Measurements from ENCODE around the gene TXNL4A. TPM values are rescaled to one million over a fixed set of nuclear protein-coding genes. Genes with fewer than 3 reads are reported as not detected.

Gene TXNL4A
- total and polyA plus RNA-seq, 12 donors, result 63.3 to 144 (median 91.6) TPM

DNA sequence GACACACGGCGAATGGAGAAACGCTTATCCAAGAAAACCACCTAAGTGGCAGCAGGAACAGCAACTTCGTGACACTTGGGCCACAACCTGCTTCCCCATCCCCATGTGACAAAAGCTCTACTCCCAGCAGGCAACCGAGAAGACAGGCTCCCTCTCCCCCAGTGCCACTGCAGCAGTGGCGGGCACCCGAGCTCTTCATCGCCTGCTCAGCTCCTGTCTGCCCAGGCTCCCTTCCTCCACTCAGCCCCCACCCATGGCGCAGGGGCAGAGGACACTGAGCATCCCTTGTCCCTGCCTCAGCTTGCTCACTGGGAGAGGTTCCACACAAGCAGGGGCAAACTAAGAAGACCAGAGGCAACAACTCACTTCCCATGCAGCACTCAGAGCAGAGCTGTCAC lies 59.8 kb downstream of the TXNL4A start:
- peaks cover 0 to 75% (median 16%) of the 10 kb centered on the region in 9 donors for H3K36me3 ChIP-seq
- H3K4me3 ChIP-seq, result no peak overlapping the region
- no peak overlapping the region for H3K27ac ChIP-seq
- no peaks in the 10 kb centered on the region for H3K27me3 ChIP-seq
- intact Hi-C loops (cut with DNase I), result no loop called here
- TF ChIP-seq, protein P1, sequence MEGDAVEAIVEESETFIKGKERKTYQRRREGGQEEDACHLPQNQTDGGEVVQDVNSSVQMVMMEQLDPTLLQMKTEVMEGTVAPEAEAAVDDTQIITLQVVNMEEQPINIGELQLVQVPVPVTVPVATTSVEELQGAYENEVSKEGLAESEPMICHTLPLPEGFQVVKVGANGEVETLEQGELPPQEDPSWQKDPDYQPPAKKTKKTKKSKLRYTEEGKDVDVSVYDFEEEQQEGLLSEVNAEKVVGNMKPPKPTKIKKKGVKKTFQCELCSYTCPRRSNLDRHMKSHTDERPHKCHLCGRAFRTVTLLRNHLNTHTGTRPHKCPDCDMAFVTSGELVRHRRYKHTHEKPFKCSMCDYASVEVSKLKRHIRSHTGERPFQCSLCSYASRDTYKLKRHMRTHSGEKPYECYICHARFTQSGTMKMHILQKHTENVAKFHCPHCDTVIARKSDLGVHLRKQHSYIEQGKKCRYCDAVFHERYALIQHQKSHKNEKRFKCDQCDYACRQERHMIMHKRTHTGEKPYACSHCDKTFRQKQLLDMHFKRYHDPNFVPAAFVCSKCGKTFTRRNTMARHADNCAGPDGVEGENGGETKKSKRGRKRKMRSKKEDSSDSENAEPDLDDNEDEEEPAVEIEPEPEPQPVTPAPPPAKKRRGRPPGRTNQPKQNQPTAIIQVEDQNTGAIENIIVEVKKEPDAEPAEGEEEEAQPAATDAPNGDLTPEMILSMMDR (IDR thresholded peaks at IDR 0.05), result no peak
- H3K4me1 ChIP-seq, result peaks cover 0 to 16% (median 12%) of the 10 kb centered on the region in 9 donors
- 97 to 98% methylated on average over 9 of the region's 9 CpGs for WGBS, 2 donors
- peaks cover 0 to 51% (median 43%) of the 10 kb centered on the region in 11 donors for H3K9me3 ChIP-seq
- DNase-seq (no peak), ATAC-seq (no peak)

DNA sequence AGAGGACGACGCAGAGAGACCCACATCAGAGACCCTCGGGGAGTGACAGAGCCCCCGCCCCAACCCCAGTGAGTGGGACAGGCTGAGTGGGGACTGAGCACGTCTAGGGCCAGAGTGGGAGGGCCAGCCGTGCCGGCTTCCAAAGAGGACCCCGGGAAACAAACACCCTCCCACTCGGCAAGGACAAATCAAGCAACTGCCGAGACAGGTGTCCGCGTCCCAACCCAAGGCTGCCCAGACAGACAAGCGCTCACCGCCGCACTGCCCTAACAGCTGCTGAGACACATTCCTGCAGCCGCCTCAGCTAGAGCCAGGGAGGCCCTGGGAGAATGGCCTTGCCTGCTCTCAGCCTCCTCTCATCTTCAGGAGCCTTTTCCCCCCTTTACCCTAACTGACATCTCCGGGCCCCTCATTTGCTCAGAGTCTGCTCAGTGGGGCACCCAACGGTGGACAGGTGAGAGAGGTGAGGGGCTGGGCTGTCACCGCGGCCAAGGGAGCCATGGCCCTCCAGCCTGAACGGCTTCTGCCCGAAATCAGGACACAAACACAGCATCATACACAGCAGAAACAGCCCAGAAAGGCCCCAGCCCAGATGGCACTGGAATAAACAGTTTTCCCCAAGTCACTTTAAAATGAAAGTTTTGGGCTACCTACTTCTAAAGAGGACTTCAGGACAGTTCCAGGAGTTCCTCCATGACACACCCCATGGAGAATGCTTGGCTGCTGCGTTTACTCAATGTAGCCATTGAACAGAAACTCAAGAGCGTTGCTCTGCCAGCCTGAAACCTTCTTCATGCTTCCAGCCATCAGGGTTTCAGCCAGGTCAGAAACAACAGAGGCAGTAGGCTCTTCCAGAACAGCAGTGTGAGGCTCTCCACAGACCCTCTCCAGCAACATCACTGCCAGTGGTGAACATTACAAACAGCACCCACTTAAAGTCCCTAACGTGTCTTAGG lies 60.5 kb downstream of the TXNL4A start:
- H3K9me3 ChIP-seq, result peaks cover 0 to 44% (median 37%) of the 10 kb centered on the region in 11 donors
- TF ChIP-seq, protein P1 (IDR thresholded peaks at IDR 0.05), result no peak
- no peak overlapping the region for H3K4me3 ChIP-seq
- intact Hi-C loops (cut with DNase I), result no loop called here
- no peak for ATAC-seq
- peaks cover 0 to 70% (median 16%) of the 10 kb centered on the region in 9 donors for H3K36me3 ChIP-seq
- H3K27ac ChIP-seq, result no peak overlapping the region
- peaks cover 0 to 16% (median 11%) of the 10 kb centered on the region in 9 donors for H3K4me1 ChIP-seq
- WGBS, 2 donors, result 92 to 93% methylated on average over 25 of the region's 25 CpGs
- no peaks in the 10 kb centered on the region for H3K27me3 ChIP-seq
- no peak for DNase-seq

DNA sequence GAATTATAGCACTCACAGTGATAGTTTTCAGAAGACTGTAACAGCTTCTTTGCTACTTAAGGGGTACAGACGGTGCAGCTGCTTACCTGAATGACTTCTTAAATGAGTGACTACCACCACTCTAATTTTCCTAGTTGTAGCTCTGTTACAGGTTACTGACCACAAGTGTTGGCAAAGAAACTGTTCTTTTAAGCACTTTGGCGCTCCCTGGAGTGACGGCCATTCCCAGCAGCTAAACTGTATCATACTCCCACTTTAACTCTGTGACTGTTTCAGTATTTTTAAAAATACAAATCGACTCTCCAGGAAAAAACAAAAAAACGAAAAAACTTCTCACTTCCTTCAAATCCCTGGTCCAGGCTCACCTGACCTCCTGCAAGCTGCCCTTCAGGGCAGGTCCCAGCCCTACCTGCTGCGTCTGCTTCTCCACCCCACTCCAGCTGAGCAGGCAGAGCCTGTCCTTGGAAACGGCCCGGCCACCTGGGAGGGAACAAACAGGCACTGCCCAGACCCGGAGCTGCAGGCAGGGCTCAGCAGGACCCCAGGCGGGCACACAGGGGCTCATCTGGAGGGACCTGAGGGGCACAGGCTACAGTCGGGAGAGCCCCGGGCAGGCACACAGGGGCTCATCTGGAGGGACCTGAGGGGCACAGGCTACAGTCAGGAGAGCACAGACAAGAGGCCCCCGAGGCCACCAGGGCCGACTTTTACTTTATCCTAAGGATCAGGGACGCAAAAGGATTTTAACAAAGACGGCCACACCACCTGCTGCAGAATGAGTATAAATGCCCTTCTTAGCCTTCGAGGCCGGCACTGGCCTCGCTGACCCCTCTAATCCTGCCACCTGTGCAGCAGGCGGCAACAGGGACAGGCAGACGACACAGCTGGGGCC lies 61.4 kb downstream of the TXNL4A start:
- intact Hi-C loops (cut with DNase I), result no loop called here
- H3K4me1 ChIP-seq, result peaks cover 0 to 16% (median 11%) of the 10 kb centered on the region in 9 donors
- WGBS, 2 donors, result 88 to 90% methylated on average over 21 of the region's 21 CpGs
- ATAC-seq, result no peak
- H3K9me3 ChIP-seq, result peaks cover 0 to 35% (median 28%) of the 10 kb centered on the region in 11 donors
- H3K27me3 ChIP-seq, result no peaks in the 10 kb centered on the region
- no peak overlapping the region for H3K27ac ChIP-seq
- DNase-seq, result no peak
- TF ChIP-seq, protein P1 (IDR thresholded peaks at IDR 0.05), result no peak
- peaks cover 0 to 72% (median 16%) of the 10 kb centered on the region in 9 donors for H3K36me3 ChIP-seq
- H3K4me3 ChIP-seq, result no peak overlapping the region

DNA sequence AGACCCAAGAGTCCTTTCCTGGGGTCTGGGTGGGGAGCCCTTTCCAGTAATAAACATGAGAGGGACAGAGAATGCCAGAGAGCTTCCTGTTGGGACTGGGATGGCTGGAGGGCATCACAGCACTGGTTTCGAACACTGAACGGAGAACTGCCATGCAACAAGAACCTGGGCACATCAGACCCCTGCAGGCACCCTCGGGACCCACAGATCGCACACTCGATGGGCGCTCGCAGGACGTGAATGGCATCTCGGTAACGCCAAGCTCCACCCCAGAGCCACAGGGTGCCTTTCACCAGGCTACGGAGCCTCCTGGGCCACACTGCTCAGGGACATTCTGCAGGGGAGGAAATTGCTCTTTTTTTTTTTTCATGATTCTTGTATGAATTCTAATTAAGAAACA lies 62.1 kb downstream of the TXNL4A start:
- Histone ChIP-seq H3K4me1 (peaks cover 0 to 16% (median 11%) of the 10 kb centered on the region in 9 donors), H3K27me3 (no peaks in the 10 kb centered on the region), H3K9me3 (peaks cover 0 to 28% (median 23%) of the 10 kb centered on the region in 11 donors), H3K27ac (no peak overlapping the region), H3K4me3 (no peak overlapping the region), H3K36me3 (peaks cover 0 to 68% (median 16%) of the 10 kb centered on the region in 9 donors)
- intact Hi-C loops (cut with DNase I), result no loop called here
- no peak for ATAC-seq
- 93 to 96% methylated on average over 11 of the region's 11 CpGs for WGBS, 2 donors
- TF ChIP-seq, protein P1 (IDR thresholded peaks at IDR 0.05), result no peak
- DNase-seq, result no peak

All from heart right ventricle (tissue), 16 donors.